Breast epithelium (tissue), 3 donors: Measurements from ENCODE around the gene ICAM2.

ENCODE experiments used
- CTCF ChIP-seq, 3 donors: fragments of 450-650 bp; IDR thresholded peaks; one replicate each; pipeline ENCODE4 v1.5.1; 2016 to 2017; ENCODE audit warnings: antibody characterized with exemption in 3 of 3, mild to moderate bottlenecking in 3 of 3, moderate library complexity in 3 of 3
- POLR2A ChIP-seq: fragments of 450-650 bp; IDR thresholded peaks from one replicate; pipeline ENCODE4 v1.6.1; 2016; ENCODE audit warnings: antibody characterized with exemption, mild to moderate bottlenecking, moderate library complexity

- no peak for TF ChIP-seq CTCF (IDR thresholded peaks at IDR 0.05)
- TF ChIP-seq POLR2A = no peak
These were observed 5.0 kb downstream of the ICAM2 start for GRCh38 chr17:64015447-64015846.
